Measurements from ENCODE around the gene USP15.

The USP15 gene

GRCh38 chr12:62256408-62257096 lies 3.7 kb upstream of the USP15 start:
- no peak for TF ChIP-seq CTCF (IDR thresholded peaks at IDR 0.05)
- no peak for DNase-seq
- H3K9me3 ChIP-seq: no peaks in the 10 kb centered on the region
- peaks cover 0 to 29% (median 14%) of the 10 kb centered on the region in 4 donors for H3K4me1 ChIP-seq
- H3K27me3 ChIP-seq: no peaks in the 10 kb centered on the region
- no peaks in the 10 kb centered on the region for H3K36me3 ChIP-seq
- intact Hi-C loops (cut with DNase I; ENCODE audit: low total_unique reads): no loop called here
- H3K4me3 ChIP-seq: peak overlapping the region; percentile 4 to 25
- peak overlapping the region in 1 of 2 donors; percentile 60 for H3K27ac ChIP-seq

- H3K4me3 ChIP-seq: no peak overlapping the region
- intact Hi-C loops (cut with DNase I; ENCODE audit: low total_unique reads): no loop called here
- H3K27ac ChIP-seq: peak overlapping the region in 1 of 2 donors; percentile 96
- no peak for DNase-seq
- TF ChIP-seq CTCF (IDR thresholded peaks at IDR 0.05): no peak
- peaks cover 0 to 45% (median 25%) of the 10 kb centered on the region in 4 donors for H3K4me1 ChIP-seq
- H3K36me3 ChIP-seq: no peaks in the 10 kb centered on the region
- H3K27me3 ChIP-seq: no peaks in the 10 kb centered on the region
- no peaks in the 10 kb centered on the region for H3K9me3 ChIP-seq
Observed at GRCh38 chr12:62258231-62258630, 2.0 kb upstream of the USP15 start.

- Histone ChIP-seq H3K4me3 (peak overlapping the region; percentile 91 to 96), H3K27me3 (no peaks in the 10 kb centered on the region), H3K9me3 (no peaks in the 10 kb centered on the region), H3K27ac (peak overlapping the region; percentile 96), H3K36me3 (no peaks in the 10 kb centered on the region), H3K4me1 (peaks cover 0 to 53% (median 28%) of the 10 kb centered on the region in 4 donors)
- intact Hi-C loops (cut with DNase I; ENCODE audit: low total_unique reads): no loop called here
- TF ChIP-seq CTCF (IDR thresholded peaks at IDR 0.05): no peak
- DNase-seq: no peak
Observed at GRCh38 chr12:62258941-62259630, 1.1 kb upstream of the USP15 start.

GRCh38 chr12:62259631-62259992 lies 592 bp upstream of the USP15 start:
- Histone ChIP-seq H3K27me3 (no peaks in the 10 kb centered on the region), H3K4me3 (peak overlapping the region; percentile 91 to 96), H3K9me3 (no peaks in the 10 kb centered on the region), H3K36me3 (no peaks in the 10 kb centered on the region), H3K27ac (peak overlapping the region; percentile 96), H3K4me1 (peaks cover 0 to 57% (median 28%) of the 10 kb centered on the region in 4 donors)
- no peak for TF ChIP-seq CTCF (IDR thresholded peaks at IDR 0.05)
- intact Hi-C loops (cut with DNase I; ENCODE audit: low total_unique reads): no loop called here
- DNase-seq: no peak

GRCh38 chr12:62260733-62261683 lies 804 bp downstream of the USP15 start:
- intact Hi-C loops (cut with DNase I; ENCODE audit: low total_unique reads): no loop called here
- Histone ChIP-seq H3K27me3 (no peaks in the 10 kb centered on the region), H3K4me3 (peak overlapping the region; percentile 91 to 96), H3K36me3 (no peaks in the 10 kb centered on the region), H3K9me3 (no peaks in the 10 kb centered on the region), H3K27ac (peak overlapping the region; percentile 96), H3K4me1 (peaks cover 0 to 67% (median 35%) of the 10 kb centered on the region in 4 donors)
- no peak for TF ChIP-seq CTCF (IDR thresholded peaks at IDR 0.05)
- peak; percentile 38 to 64 for DNase-seq
